ENCODE results near the gene MAP3K15.

Gene MAP3K15

GRCh38 chrX:19410259-19410658 lies 105.0 kb downstream of the MAP3K15 start:
- DNase-seq (ENCODE audit: low read depth, low spot score), result no peak
- H3K27ac ChIP-seq, result no peak overlapping the region

DNA sequence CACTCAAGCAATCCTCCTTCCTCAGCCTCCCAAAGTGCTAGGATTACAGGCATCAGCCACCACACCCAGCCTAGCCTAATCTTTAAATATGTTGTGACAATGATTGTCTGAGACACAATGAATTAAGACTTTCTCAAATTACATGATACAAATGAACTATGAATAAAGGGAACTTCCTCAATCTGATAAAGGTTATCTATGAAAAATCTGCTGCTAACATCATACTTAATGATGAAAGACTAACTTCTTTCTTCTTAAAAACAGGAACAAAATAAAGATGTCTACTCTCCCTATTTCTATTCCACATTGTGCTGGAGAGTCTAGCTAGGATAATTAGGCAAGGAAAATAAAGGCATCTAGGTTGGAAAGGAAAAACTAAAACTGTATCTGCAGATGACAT lies 111.6 kb downstream of the MAP3K15 start:
- no peak overlapping the region for H3K27ac ChIP-seq

GRCh38 chrX:19392703-19393102 lies 122.6 kb downstream of the MAP3K15 start:
- no peak for DNase-seq (ENCODE audit: low read depth, low spot score)
- no peak overlapping the region for H3K27ac ChIP-seq

More for the DNA sequence above, 111.6 kb downstream of the MAP3K15 start:
- DNase-seq (ENCODE audit: low read depth, low spot score), result no peak

DNA sequence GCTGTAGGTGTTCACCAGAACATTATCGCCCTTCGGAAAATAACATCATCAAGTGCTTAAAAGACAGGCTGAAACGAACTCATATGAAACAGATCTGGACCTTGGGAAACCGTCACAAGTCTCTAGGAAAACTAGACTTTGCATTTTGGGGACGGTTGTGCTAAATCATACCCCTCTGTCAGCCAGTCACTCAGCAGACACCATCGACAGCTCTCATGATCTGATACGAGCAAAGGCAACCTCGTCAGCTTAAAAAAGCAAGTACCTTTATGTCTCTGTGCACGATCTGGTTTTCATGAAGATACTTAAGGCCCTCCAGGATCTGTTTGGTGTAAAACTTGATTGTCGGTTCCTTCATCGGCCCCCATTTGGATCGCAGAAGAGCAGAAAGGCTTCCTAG lies 123.2 kb downstream of the MAP3K15 start:
- DNase-seq (ENCODE audit: low read depth, low spot score), result no peak
- no peak overlapping the region for H3K27ac ChIP-seq

- no peak overlapping the region for H3K27ac ChIP-seq
- DNase-seq (ENCODE audit: low read depth, low spot score), result no peak
Measured at GRCh38 chrX:19389227-19389845, 126.0 kb downstream of the MAP3K15 start.

DNA sequence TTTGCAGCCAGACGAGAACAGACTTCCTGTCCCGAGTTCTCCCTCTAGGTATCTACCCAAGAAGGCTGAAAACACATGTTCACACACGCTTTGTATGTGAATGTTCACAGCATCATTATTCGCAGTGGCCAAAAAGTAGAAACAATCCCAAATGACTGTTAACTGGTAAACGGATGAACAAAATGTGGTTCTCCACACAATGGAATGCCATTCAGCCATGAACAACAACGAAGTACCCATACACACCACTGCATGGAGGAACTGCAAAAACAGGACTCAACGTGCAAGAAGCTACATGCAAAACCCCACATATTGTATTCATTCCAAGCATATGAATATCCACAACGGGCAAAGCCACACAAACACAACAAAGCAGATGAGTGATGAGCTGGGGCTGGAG lies 126.6 kb downstream of the MAP3K15 start:
- DNase-seq (ENCODE audit: low read depth, low spot score), result peak; percentile 56
- no peak overlapping the region for H3K27ac ChIP-seq

GRCh38 chrX:19388064-19388679 lies 127.1 kb downstream of the MAP3K15 start:
- no peak for DNase-seq (ENCODE audit: low read depth, low spot score)
- H3K27ac ChIP-seq, result no peak overlapping the region

- no peak for DNase-seq (ENCODE audit: low read depth, low spot score)
- no peak overlapping the region for H3K27ac ChIP-seq
Measured at GRCh38 chrX:19386679-19387078, 128.6 kb downstream of the MAP3K15 start.

GRCh38 chrX:19382555-19383145 lies 132.7 kb downstream of the MAP3K15 start:
- H3K27ac ChIP-seq, result no peak overlapping the region
- no peak for DNase-seq (ENCODE audit: low read depth, low spot score)

DNA sequence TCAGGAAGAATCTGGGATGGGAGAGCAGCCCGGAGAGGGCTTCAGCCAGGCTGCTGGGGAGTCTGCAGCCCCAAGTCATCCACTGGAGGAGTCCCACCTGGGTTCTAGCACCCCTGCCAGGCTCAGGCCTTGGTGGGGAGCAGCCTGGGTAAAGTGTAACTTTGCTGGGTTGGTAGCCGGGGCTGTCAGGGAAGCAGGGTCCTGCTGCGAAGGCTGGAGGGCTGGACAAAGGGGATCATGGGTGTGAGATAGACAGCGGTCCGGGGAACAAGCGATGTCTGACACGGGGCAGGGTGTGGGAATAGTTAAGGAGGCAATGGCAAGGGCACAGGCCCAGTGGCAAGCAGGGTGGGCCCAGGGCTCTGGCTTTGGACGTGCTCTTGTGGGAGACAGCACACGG lies 134.0 kb downstream of the MAP3K15 start:
- DNase-seq (ENCODE audit: low read depth, low spot score), result no peak
- no peak overlapping the region for H3K27ac ChIP-seq

DNA sequence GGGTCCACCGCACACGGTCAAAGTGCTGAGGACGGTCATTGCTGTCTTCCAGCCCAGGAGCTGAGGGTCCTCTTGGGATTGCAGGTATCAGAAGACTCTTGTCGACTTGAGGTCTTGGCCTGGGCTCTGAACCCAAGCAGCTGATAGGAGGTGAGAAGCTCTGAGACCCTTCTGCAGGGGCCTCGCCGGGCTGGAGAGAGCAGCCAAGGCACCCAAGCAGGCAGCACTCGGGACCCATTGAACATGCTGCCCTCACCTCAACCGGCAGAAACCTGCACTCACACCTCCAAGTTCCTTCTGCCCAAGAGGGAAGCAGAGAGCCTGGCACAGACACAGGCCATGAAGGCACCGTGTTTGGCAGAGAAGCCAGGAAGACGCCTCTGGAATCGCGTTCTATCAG lies 137.5 kb downstream of the MAP3K15 start:
- no peak overlapping the region for H3K27ac ChIP-seq
- no peak for DNase-seq (ENCODE audit: low read depth, low spot score)

DNA sequence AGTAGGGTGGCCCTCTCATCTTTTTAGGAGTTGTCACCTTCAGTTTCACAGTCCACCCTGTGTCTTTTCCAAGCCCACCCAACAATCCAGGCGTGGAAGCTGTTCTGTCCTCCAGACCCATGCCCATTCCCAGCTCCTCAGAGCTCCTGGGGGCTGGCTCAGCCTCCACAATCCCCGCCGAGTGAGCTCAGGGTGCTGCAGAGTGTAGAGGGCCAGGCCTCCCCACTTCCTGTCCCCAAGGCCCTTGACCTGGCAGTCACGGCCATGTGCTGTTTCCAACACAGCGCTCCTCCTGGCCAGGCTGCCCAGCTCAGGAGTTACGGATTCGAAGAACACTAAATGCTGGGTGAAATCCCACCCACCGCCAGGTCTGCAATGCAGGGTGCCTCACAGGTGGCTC lies 139.8 kb downstream of the MAP3K15 start:
- no peak overlapping the region for H3K27ac ChIP-seq
- no peak for DNase-seq (ENCODE audit: low read depth, low spot score)

DNA sequence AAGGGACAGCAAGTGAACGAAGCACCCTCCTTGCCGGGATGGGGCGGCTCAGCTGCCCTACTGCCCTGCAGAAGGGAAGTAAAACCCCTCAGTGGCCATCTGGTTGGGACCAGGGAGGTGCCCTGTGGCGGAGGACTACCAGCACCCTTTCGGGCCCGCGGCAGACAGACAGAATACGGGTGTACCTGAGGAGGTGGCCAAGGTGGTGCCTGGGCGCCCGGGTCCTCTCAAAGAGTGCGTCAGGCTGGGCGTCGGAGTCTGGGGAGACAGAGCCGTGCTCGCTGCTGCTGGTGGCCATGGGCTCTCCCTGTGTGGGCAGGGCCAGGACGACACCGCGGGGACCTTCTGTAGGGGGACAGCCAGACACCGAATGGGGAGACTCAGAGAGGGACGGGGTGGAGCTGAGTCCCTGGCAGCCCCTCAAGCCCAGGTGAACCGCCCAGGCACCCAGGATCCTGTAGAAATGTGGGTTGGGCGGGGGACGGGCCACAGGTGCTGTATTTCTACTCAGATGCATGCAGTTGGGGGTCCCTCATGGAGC lies 141.9 kb downstream of the MAP3K15 start:
- no peak for DNase-seq (ENCODE audit: low read depth, low spot score)

DNA sequence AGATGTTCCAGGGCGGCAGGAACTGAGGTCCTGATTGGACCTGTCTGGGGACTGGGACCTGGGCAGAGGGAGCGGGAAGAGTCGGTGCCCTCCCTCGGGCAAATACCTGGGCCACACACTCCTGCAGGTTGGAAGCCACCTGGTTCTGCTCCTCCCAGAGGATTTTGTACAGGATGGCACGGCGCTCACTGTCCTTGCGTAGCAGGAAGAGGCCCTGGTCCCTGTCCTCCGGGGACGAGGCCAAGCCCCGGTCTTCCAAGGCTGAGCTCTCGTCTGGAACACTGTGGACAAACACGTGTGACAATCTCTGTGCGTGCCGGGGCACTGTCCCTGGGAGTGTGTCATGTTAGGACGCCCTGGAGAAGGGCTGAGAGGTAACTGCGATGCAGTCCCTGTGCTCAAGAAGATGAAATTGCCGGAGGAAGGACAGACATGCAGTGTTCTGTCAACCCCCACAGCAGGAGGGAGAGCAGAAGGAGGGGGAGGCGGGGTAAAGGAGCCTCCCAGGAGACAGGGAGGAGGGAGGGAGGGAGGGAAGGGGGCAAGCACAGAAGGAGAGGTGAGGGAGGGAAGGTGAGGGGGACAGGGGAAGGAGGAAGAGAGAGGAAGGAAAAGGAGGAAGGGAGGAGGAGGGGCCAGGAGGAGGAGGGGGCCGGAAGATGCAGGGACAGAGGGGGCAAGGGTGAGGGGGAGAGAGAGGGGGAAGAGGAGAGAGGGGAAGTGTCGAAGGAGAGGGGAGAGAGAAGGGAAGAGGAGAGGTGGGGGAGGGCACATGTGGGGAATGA lies 142.6 kb downstream of the MAP3K15 start:
- no peak overlapping the region for H3K27ac ChIP-seq
- DNase-seq (ENCODE audit: low read depth, low spot score), result no peak

More for the DNA sequence above, 141.9 kb downstream of the MAP3K15 start:
- no peak overlapping the region for H3K27ac ChIP-seq

- no peak overlapping the region for H3K27ac ChIP-seq
- no peak for DNase-seq (ENCODE audit: low read depth, low spot score)
Measured at GRCh38 chrX:19372170-19372546, 143.2 kb downstream of the MAP3K15 start.

GRCh38 chrX:19370061-19370460 lies 145.2 kb downstream of the MAP3K15 start:
- DNase-seq (ENCODE audit: low read depth, low spot score), result no peak

DNA sequence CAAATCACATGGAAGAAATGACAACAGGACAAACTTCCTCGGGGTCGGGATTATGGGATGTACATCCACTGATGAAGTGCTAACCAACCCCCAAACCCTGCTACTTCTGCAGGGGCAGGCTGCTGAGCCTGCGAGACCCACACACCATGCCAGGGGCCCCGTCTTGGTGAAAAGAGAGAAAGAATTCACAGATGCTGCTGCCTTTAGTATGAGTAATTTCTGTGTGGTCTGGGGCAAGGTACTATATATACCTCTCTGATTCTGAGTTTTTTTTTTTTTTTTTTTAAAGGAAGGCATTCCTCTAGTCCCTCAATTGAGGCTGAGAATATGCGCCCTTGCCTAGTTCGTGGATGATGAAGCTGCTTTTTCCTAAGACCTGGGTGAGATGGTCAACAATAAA lies 146.7 kb downstream of the MAP3K15 start:
- no peak overlapping the region for H3K27ac ChIP-seq
- no peak for DNase-seq (ENCODE audit: low read depth, low spot score)

More at GRCh38 chrX:19370061-19370460, 145.2 kb downstream of the MAP3K15 start:
- no peak overlapping the region for H3K27ac ChIP-seq

- no peak overlapping the region for H3K27ac ChIP-seq
- no peak for DNase-seq (ENCODE audit: low read depth, low spot score)
Measured at GRCh38 chrX:19361701-19362100, 153.6 kb downstream of the MAP3K15 start.

GRCh38 chrX:19360903-19361302 lies 154.4 kb downstream of the MAP3K15 start:
- no peak for DNase-seq (ENCODE audit: low read depth, low spot score)
- H3K27ac ChIP-seq, result no peak overlapping the region

- H3K27ac ChIP-seq, result no peak overlapping the region
- no peak for DNase-seq (ENCODE audit: low read depth, low spot score)
Measured at GRCh38 chrX:19358521-19358920, 156.8 kb downstream of the MAP3K15 start.

GRCh38 chrX:19354625-19355024 lies 160.7 kb downstream of the MAP3K15 start:
- DNase-seq (ENCODE audit: low read depth, low spot score), result no peak
- no peak overlapping the region for H3K27ac ChIP-seq
